Activated CD8-positive, alpha-beta memory T cell treated with anti-CD3 and anti-CD28 coated beads for 36 hours (primary cell): ENCODE results near the gene LARGE1. TPM values are rescaled to one million over a fixed set of nuclear protein-coding genes. Genes with fewer than 3 reads are reported as not detected.

ENCODE experiments used
- CTCF ChIA-PET: fragments of 350-600 bp; sonication (Branson Sonifier 250); formaldehyde crosslinking; loops from one replicate; lab custom pipeline; 2021; ENCODE audit warnings: antibody characterized with exemption; lab: Charles Lee
- POLR2A ChIA-PET: fragments of 350-600 bp; sonication (Branson Sonifier 250); formaldehyde crosslinking; loops from one replicate; lab custom pipeline; 2021; ENCODE audit warnings: antibody characterized with exemption; lab: Charles Lee
- total RNA-seq, 2 experiments: library from RNA; stranded (reverse); gene quantifications; one replicate each; pipeline ENCODE4 v1.2.3, GENCODE V29; 2021

The LARGE1 gene
- total RNA-seq, 2 experiments from 2014 or later, result 0.17 to 0.38 TPM

DNA sequence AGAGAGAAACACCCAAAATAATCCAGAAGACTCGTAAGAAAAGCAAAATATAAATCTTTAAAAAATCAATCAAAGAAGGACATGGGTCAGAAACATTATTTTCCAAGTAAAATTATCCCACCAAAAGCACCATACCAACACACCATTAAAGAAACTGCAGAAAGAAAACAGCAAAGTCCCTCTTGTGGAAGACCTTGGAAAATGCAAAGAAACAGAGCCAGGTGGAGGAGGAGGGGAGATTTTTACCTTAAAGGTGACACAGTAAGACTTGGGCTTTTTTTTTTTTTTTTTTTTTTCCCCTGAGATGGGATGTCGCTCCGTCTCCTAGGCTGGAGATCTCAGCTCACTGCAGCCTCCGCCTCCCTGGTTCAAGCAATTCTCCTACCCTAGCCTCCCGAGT is 123.8 kb downstream of the LARGE1 start:
- ChIA-PET CTCF (no interaction called here), POLR2A (no interaction called here)

GRCh38 chr22:33793475-33793874 is 126.8 kb downstream of the LARGE1 start:
- ChIA-PET POLR2A (no interaction called here), CTCF (no interaction called here)

- POLR2A ChIA-PET, result no interaction called here
- CTCF ChIA-PET, result no interaction called here
Observed at GRCh38 chr22:33792832-33793231, 127.4 kb downstream of the LARGE1 start.

DNA sequence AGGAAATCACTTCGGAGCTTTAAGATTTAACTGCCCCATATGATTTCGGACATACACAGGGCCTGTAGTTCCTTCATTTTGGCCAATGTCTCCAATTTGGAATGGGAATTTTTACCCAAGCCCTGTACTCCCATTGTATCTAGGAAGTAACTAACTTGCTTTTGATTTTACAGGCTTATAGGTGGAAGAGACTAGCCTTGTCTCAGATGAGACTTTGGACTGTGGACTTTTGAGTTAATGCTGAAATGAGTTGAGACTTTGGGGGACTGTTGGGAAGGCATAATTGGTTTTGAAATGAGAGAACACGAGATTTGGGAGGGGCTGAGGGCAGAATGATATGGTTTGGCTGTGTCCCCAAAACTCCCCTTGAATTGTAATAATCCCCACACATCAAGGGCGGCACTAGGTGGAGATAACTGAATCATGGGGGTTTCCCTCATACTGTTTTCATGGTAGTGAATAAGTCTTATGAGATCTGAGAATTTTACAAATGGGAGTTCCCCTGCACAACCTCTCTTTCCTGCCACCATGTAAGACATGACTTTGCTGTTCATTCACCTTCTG is 130.5 kb downstream of the LARGE1 start:
- ChIA-PET CTCF (no interaction called here), POLR2A (no interaction called here)

GRCh38 chr22:33788927-33789326 is 131.3 kb downstream of the LARGE1 start:
- POLR2A ChIA-PET, result no interaction called here
- CTCF ChIA-PET, result no interaction called here

DNA sequence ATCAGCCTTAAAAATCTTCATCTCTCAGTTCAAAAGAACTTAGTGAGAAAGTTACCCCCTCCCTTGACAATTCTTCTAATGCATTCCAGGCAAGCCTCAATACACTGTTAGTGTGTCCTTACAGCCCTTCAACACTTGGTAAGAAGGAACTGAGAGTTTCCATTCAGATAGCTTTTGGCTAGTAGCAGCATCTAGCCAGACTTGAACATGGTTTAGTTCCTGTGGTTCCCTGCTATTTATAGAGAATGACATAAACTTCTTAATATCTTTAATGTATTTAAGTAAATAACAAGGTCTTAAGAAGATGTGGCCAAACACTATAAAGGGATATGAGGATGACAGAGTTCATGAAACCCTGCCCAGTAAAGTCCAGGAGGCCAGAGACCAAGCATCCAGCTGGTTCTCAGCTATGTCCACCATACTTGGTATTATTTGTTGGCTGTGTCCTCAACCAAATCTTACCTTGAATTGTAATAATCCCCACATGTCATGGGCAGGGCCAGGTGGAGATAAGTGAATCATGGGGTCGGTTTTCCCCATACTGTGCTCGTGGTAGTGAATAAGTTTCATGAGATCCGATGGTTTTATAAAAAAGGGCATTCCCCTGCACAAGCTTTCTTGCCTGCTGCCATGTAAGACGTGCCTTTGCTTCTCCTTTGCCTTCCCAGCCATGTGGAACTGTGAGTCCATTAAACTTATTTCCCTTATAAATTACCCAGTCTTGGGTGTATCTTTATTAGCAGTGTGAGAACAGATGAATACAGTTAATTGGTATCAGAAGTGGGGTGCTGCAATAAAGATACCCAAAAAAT is 132.4 kb downstream of the LARGE1 start:
- ChIA-PET CTCF (no interaction called here), POLR2A (no interaction called here)

DNA sequence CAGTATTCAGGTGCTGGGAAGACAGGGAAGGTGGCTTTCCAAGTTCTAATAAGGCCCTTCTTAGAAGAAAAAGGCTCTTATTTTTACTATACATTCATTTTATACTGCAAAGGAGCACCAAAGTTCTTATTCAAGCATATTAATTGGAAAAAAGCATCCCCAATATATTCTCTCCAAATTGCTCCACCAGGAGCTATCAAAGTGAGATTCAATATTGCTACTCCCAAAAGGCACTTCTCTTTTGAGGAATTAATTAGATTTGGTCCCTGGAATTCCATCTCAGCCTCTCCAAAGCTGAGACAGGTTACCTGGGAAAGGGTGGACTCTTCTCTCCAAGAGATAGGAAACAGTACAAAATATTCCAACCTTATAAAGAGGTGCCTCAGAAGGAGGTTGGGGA is 134.1 kb downstream of the LARGE1 start:
- CTCF ChIA-PET, result no interaction called here
- POLR2A ChIA-PET, result no interaction called here

DNA sequence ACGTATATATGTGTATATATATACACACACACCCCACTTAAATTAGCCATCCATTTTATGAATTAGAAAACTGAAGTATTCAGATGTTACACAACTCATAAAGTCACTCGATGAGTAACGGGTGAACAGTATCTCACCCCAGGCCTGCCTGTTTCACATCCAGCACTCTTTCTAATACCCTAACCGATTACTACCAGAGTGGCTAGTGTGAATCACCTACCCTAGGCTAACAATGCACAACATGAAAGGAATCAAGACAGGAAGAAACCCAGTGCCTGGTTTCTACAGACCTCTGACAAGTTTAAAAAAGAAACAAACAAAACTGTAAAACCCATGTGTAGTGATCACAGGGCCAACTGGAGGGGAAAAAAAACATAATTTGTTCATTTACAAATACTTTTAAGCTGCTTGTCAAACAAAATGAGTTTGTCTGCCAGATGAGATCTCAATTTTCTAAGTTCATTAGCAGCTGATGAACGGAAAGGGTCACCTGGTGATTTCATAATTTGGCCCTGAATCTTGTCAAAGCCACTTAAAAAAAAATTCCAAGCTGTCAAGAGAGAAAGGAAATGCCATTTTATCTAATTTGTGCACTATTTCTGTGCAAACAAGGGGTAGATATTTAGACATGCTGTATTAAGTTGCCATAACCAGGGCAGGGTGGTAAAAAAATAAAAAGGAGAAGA is 134.8 kb downstream of the LARGE1 start:
- ChIA-PET CTCF (no interaction called here), POLR2A (no interaction called here)

GRCh38 chr22:33781411-33781810 is 138.9 kb downstream of the LARGE1 start:
- POLR2A ChIA-PET, result no interaction called here

DNA sequence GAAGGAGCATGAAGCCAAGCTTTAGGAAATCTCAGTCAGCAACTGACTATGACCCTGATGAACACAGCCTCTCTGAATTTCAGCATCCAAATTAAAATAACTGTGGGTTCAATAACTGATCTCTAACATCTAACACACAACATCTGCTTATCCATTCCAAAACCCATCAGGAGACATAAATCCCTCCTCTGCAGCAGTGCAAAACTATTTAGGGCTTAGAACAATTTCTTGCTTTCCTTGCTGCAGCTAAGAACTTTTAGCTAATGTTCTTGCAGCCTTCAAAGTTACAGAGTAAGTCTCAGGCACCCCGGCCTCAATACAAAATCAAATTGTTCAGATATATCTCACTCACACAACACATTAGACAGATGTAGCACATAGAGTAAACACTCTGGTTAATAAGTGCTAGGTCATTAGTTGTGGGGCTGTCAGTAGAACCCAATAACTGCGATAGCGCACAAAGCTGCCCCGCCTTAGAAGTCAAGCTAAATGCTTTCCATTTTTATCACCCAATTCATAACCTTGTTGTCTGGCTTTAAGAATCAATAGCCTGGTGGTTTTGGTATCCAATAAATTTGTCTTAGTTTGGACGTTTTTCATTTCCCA is 139.6 kb downstream of the LARGE1 start:
- CTCF ChIA-PET, result no interaction called here
- POLR2A ChIA-PET, result no interaction called here

More at GRCh38 chr22:33781411-33781810, 138.9 kb downstream of the LARGE1 start:
- CTCF ChIA-PET, result no interaction called here

DNA sequence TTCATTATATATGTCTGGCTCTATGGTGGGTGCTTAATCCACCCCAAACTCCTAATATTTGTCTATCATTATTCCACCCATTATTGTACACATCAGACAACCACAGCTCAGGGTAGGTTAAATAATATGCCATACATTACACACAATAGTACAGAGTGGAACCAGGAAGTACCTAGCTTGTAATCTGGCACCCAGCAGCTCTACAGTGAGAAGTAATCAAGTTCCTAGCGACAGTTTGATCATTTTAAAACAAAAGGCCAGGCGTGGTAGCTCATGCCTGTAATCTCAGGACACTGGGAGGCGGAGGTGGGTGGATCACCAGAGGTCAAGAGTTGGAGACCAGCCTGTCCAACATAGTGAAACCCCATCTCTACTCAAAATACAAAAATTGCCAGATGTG is 141.0 kb downstream of the LARGE1 start:
- ChIA-PET CTCF (no interaction called here), POLR2A (no interaction called here)

GRCh38 chr22:33776491-33776890 is 143.8 kb downstream of the LARGE1 start:
- POLR2A ChIA-PET, result no interaction called here

GRCh38 chr22:33774781-33775180 is 145.5 kb downstream of the LARGE1 start:
- ChIA-PET POLR2A (no interaction called here), CTCF (no interaction called here)

More at GRCh38 chr22:33776491-33776890, 143.8 kb downstream of the LARGE1 start:
- CTCF ChIA-PET, result no interaction called here

DNA sequence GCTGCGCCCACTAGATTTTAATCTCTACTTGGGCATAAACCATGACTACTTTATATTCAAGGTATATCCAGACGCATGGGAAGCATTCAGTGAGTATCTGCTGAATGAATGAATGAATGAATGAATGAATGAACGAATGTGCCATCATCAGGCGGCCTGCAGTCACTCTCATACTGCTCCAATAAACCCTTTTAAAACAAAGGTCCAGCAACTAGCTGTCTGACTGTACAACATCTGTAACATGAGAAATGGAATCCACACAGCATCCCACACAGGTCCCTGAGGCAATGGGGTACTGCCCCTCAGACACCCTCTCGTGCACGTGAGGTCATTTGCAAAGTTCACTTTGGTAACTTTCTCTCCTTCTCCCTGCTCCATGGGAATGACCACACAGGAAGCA is 147.5 kb downstream of the LARGE1 start:
- CTCF ChIA-PET, result no interaction called here
- POLR2A ChIA-PET, result no interaction called here

DNA sequence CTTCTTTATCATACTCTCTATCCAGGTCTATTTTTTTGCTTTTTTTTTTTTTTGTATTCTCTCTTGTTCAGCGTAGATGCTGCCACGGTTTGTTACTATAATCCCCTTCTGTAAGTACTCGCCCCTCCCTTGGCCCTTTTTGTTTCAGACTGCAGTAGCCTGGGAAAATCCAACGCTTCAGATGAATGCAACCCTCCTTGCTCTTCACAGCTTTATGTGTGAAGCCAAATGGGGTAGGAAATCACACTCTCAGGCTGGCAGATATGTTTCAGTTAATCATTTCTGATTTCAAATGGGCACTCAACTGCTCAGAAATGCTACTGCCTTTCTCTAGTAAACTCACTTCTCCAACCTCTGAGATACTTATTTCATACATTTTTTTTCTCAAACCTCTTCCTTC is 149.1 kb downstream of the LARGE1 start:
- POLR2A ChIA-PET, result no interaction called here
- CTCF ChIA-PET, result no interaction called here

DNA sequence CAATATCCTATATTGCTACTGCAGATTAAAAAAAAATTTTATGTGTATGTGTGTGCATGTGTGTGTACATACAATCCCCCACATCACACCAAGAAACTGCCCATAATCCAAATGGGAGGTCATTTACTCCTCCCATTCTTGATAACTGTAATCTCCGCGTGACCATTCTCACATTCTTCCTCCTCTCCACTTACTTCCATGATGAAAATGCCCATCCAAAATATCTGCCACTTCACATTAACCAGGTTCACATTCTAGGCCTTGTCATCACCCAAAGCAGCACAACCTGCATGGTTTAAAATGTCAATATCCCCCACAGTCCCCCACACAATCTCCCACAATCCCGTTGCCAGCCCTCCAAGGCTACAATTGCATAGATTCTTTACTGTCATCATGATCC is 149.6 kb downstream of the LARGE1 start:
- ChIA-PET POLR2A (no interaction called here), CTCF (no interaction called here)

- POLR2A ChIA-PET, result no interaction called here
- CTCF ChIA-PET, result no interaction called here
Observed at GRCh38 chr22:33766091-33766490, 154.2 kb downstream of the LARGE1 start.

DNA sequence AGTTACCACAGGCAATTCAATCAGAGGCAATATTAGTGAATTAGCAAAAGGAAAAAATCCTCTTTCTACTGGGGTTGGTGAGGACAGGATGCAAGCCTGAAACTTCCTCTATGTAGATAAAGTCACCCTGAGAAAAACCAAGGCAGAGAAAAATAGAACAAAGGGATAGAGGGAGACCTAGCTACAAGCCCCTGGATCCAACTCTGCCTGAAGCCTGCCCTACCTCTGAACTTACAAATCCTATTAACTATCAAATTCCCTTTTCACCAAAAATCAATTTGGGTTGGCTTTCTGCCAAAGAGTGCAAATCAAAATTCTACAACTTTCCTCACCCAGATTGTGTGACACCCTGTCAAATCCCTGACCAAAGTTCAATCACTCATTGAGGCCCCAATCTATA is 161.3 kb downstream of the LARGE1 start:
- CTCF ChIA-PET, result no interaction called here

DNA sequence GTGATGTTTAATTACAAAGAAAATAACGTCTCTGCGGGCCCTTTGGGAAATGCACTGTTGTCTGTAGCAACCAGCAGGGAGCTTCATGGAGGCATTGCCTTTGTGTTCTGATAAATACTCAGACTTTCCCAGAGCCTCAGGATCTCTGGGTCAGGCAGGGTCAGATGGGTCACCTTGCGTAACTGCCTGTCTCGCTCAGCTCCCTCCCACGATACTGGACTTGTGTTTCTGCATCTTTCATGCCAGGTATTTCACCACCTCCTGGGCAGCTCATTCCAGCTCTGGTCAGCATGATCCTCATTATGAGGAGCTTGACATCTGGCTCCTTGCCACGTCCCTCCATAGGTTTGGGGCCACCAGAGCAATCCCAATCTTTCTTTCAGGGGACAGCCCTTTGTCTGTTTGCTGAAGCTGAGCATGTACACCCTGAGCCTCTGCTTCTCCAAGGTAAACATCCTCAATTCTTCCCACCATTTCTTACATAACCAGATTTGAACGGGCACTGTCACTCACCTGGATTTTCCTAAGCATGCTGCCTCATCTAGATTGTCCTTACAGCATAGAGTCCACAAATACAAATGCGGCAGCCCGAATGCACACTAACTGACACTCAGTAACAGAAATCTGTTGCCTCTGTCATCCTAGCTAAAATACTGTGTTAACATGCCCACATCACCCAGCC is 162.3 kb downstream of the LARGE1 start:
- CTCF ChIA-PET, result no interaction called here
- POLR2A ChIA-PET, result no interaction called here

More for the DNA sequence above, 161.3 kb downstream of the LARGE1 start:
- POLR2A ChIA-PET, result no interaction called here
